HG02759 (cell line): ENCODE measurements around the gene ZNF205.
"Not testable (repeated sequence)": the region's sequence is repeated elsewhere in the genome, so short reads cannot be mapped to it uniquely, and the experiment has no call there.

Experiments
- ATAC-seq: cut with Tn5 transposase; IDR thresholded peaks from one replicate; pipeline ENCODE4 v1.9.1; 2021; ENCODE audit warnings: mild to moderate bottlenecking, moderate library complexity; ENCODE audit not compliant: unreplicated experiment

Gene ZNF205

DNA sequence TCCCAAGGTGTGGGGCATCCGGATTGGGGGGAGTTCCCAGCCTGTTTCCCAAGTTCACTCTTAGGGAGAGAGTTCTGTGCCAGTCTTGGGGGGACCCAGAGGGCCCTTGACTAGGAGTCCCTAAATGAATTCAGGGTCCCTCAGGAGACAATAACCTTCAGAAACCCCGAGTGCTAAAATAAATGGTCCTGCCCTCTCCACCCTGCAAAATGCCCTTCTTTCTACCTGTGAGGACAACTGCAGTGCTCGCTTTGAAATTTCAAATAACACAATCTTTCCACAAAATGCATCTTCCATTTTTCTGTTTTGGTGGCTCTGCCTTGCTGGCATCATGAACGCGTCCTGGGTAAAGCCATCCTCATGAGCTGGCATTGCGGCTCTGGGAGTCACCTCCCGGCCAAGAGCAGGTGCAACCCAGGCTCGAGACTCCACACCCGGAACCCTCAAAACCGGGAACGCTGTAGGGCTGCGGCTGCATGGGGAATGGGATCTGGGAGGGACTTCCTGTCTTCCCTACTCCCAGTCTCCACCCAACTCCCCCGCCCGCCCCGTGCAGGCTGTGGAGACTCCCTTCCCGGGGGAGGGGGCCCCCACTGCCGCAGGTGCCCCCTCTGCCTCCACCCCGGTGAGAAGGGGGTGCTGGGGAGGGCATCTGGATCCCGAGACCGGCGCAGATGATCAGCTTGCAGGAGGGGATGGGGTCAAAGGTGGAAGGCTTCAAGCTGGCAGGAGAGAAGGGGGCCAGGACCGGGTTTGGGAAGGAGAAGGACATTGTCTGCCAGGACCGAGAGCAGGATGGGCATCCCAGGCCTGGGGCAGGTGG, at the start of gene ZNF205:
Gene ZNF205 (plus strand): TSS at position 529 of the 823 bp plus-strand sequence. CDS start 845 bp downstream, outside the sequence.
- no peak for ATAC-seq

DNA sequence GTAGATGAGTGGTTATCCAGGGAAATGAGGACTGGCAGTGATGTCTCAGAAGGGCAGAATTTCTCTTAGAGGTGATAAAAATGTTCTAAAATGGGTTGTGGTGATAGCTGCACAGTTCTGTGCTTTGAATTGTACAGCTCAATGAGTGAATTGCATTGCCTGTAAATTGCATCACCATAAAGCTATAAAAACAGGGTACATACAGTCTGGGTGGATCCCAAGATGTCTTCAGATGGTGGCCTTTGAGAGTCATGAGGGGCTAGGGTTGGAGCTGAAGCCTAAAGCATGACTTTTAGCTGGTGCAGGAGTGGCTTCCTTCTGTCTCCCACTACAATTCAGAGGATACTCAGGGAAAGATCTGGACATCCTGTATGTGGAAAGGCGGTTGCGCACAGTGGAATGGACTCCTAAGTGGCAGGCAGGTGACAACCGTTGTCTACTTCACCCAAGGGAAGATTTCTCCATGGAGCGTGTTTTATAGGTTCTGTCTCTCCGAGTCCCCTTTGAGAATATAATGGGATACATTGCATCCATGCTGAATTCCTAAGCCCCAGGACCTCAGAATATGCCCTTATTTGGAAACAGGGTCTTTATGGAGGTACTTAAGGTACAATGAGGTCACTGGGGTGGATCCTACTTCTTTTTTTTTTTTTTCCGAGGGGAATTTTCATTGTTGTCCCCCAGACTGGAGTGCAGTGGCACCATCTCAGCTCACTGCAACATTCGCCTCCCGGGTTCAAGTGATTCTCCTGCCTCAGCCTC, 48.6 kb upstream of the ZNF205 start:
- ATAC-seq = no peak

DNA sequence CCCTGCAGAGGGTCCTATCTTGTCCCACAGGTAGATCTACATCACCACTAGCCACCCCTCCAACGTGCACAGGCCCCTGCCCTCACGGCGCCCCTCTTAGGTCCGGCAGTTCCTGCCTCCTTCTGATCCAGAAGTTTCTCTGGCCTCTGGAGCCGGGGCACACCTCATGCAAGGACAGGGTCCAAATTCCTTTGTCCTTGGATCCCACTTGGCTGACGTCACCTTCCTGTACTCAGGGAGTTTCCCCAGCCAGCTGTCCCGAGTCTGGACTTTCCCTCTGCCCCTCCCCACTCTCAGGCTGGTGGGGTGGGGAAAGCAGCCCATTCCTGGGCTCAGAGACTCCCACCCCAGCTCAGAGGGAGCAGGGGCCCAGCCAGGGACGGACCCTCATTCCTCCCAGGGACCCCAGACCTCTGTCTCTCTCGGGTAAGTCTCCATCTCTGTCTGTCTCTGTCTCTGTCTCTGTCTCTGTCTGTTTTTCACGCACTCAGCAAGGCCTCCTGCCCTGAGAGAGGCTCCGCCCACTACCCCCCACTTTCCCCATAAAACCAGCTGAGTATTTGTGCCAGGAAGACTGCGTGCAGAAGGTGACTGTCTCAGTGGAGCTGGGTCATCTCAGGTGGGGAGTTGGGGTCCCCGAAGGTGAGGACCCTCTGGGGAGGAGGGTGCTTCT, 47.2 kb upstream of the ZNF205 start, which contains the start of gene IL32:
Gene IL32 (plus strand): TSS at position 572 of the 673 bp plus-strand sequence. CDS start 172 bp downstream, outside the sequence.
- no peak for ATAC-seq

DNA sequence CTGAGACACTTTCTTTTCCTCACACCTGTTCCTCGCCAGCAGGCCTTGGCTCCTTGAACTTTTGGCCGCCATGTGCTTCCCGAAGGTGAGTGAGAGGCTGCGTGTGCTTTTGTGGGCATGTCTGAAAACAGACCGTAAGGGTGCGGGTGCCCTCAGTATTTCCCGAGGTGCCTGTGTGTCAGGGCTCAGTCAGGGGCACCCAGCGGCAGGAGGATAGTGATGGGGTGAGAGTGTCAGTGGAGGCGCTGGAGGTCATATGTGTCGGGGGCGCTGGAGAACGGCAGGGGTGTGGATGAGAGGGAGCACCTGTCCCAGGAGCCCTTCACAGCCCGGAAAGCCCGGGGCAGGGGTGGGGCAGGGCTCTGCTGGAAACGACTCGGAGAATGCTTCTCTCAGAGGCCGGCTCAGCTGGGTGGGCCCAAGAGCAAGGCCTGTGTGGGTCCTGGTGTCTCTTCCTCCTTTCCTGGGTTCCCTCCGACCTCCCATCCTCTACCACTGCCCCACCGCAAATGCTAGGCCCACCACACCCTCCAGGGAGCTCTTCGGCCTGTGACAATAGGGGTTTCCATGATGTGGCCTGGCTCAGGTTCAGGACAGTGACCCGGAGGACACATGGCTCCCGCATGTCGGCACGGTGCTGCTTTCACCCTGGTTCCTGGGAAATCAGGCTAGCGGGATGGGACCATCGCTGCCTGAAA, 46.5 kb upstream of the ZNF205 start:
- no peak for ATAC-seq

DNA sequence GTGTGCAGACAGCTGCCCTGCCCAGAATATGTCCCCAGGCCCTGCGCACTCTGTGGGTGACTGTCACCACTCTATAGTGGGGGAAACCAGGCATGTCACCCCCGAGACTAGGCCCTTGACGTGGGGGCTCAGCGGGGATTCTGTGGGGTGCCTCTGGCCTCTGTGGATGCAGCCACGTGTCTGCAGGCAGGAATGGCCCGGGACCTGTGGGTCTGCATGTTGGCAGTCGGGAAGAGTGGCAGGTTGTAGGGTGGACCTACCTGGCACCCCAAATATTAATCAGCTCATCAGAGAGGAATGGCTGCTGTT, 46.0 kb upstream of the ZNF205 start:
- ATAC-seq = no peak

DNA sequence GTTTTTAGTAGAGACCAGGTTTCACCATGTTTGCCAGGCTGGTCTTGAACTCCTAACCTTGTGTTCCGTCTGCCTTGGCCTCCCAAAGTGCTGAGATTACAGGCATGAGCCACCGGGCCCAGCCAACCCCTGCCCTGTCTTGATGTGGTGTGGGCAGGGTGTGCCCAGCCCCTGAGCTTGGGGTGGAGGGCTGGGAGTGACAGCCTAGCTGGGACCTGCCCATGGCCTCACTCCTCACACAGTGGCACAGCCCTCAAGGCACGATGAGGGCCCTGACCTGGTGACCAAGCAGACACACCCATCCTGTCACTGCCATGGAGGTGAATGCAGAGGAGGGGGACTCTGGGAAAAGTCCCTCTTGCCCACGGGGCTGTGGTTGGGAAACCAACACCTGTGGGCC, 43.9 kb upstream of the ZNF205 start:
- no peak for ATAC-seq

DNA sequence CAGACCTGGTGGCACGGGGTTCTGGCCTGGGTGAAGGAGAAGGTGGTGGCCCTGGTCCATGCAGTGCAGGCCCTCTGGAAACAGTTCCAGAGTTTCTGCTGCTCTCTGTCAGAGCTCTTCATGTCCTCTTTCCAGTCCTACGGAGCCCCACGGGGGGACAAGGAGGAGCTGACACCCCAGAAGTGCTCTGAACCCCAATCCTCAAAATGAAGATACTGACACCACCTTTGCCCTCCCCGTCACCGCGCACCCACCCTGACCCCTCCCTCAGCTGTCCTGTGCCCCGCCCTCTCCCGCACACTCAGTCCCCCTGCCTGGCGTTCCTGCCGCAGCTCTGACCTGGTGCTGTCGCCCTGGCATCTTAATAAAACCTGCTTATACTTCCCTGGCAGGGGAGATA, 43.2 kb upstream of the ZNF205 start:
- ATAC-seq = not testable (repeated sequence)

DNA sequence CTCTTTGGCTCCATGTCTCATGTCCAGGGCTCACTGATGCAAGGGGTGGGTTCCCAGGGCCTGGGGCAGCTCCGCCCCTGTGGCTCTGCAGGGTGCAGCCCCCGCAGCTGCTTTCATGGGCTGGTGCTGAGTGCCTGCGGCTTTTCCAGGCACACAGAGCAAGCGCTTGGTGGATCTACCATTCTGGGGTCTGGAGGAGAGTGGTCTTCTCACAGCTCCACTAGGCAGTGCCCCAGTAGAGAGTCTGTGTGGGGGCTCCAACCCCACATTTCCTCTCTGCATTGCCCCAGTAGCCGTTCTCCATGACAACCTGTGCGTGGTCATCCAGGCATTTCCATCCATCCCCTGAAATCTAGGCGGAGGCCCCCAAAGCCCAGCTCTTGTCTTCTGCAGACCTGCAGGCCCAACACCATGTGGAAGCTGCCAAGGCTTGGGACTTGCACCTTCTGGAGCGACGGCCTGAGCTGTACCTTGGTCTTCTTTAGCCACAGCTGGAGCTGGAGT, 41.7 kb upstream of the ZNF205 start:
- no peak for ATAC-seq

DNA sequence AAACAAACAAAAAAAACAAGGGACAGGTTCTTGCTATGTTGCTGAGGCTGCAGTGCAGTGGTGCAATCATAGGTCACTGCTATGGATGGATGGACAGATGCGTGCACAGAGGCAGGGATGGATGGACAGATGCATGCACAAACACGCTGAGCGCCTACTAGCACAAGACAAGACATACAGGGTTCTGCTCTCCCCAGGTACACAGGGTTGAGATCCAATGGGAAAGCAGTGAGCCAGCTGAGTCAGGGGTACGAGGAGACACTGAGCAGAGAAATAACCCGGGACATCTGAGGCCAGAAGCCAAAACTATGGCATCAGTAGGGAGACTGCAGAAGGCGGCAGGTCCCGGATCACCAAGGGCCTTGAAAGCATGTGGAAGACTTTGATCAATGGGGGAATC, 40.7 kb upstream of the ZNF205 start:
- no peak for ATAC-seq

DNA sequence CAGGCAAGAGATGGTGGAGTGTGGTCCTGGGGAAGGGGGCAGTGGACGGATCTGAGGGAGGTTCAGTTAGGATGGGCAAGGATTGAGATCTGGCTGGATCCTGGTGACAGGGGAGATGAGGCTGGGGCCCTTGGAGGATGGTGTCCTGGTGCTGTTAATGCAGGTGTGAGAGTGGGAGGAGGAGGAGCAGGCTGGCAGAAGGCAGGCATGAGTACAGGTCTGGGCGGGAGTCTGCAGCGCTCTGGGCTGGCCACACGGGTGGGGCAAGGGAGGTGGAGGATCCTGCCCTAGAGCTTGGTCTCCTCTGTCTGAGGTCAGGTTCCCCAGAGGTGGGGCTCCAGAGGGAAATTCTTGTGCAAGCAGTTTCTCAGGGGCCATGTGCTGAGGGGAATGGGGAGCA, 40.2 kb upstream of the ZNF205 start:
- not testable (repeated sequence) for ATAC-seq

DNA sequence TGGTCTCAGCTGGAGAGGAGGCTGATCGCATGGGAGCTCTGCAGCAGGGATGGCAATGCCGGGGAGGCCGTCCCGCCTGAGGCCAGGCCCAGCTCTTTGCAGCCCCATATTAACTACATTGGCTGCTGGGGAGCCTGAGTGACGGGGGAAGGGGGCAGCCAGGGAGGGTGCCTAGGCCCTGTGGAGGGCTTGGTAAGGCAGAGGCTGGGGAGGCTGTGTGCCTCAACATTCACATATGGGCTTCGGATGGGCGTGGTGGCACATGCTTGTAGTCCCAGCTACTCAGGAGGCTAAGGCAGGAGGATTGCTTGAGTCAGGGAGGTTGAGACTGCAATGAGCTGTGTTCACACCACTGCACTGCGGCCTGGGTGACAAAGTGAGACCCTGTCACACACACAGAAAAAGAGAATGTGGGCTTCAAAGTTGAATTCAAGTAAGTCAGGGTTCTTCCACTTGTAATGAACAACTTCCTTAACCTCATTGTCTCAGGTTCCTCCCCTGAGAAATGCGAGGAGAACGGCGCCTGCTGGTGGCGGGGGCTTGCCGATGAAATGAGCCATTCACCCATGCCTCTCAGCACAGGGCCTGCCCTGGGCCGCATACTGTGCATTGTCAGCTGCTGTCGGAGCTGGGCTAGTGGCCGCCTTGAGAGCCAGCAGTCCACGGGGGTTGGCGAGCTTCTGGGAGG, 39.7 kb upstream of the ZNF205 start:
- not testable (repeated sequence) for ATAC-seq

DNA sequence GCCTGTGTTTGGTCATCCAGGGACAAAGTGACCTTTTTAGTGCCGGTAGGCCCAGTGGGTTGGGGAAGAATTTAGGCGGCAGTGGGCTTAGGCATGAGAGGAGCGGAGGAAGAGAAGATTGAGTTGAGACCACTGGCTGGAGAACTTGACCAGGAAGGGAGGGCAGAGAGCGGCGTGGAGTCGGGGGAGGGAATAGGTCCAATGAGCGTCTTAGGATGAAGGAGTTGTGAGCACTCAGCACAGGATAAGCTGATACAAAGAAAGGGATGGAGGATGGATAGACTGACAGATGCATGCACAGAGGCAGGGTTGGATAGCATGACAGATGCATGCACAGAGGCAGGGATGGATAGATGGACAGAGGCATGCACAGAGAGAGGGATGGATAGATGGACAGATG, 38.9 kb upstream of the ZNF205 start:
- ATAC-seq = no peak

DNA sequence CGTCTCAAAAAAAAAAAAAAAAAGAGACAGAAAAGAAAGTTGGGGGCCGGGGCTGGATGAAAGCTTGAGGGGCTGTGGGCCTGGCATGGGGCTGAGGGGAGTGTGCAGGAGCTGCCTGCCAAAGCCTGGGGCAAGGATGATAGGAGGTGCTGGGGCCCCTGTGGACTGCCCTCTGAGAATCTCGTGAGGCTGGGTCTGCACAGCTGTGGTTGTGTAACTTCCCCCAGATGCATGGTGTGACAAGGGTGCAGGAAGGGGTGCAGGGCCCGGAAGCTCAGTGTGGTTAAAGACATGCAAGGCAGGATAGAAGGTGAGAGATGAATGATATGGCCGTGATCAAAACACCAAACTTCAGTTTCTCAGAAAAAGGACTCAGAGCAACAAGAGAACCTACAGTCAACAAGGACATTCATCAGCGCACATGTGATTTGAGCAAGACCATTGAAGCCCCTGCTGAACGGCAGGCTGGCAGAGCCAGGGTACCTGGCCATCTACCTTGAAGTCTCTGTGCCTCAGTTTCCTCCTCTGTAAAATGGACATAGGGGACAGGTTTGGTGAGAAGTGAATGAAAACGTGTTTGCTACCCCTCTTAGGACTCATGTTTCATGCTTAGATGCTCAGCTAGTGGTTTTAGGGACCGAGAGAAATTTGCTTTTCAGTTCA, 37.4 kb upstream of the ZNF205 start:
- peak; percentile 75 for ATAC-seq

DNA sequence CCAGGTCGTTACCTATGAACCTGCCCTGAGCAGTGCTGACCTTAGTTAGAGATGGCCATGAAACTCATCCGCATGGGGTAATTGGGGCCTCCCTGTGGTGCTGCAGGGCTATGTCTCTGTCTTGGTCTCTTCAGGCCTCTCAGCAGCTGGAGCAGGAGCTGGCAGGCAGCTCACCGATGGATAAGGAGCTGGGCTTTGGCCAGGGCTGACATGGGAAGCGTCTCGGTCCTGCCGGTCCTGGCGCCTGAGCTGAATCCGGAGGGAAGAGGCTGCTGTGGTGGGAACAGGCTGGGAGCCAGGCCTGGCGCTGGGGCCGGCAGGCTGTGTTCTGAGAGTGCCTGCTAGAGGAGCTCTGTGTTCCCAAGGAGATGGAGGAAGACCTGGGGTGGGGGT, 36.9 kb upstream of the ZNF205 start:
- ATAC-seq = no peak

DNA sequence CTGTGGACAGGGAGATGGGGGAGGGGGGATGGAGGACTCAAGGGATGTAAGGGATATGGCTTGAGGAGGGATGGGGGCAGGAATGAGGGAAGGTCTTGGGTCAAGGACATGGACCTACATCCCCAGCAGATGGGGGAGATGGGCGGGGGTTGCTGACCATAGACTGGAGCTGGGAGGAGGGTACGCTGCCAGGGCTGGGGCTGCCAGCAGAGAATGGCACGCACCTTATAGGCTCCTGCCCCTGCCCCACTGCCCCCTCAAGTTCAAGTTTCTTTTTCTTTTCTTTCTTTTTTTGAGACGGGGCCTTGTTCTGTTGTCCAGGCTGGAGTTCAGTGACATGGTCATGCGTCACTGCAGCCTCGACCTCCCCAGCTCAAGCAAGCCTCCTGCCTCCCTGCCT, 36.4 kb upstream of the ZNF205 start:
- not testable (repeated sequence) for ATAC-seq

DNA sequence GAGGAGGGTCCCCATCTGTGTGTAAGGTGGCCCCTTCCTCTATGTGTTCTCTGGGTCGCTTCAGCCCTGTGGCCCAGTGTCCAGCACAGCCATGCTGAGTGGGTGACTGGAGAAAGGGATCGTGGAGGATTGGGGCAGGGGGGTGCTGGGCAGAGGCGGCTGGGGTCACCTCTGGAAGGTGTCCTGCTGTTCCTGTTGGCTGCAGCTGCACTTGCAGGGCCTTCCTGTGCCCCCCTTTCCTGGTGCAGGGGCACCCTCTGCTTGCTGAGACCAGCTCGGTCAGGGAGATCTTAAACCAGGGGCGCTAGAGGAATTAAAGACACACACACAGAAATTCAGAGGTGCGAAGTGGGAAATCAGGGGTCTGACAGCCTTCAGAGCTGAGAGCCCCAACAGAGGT, 35.8 kb upstream of the ZNF205 start:
- no peak for ATAC-seq

DNA sequence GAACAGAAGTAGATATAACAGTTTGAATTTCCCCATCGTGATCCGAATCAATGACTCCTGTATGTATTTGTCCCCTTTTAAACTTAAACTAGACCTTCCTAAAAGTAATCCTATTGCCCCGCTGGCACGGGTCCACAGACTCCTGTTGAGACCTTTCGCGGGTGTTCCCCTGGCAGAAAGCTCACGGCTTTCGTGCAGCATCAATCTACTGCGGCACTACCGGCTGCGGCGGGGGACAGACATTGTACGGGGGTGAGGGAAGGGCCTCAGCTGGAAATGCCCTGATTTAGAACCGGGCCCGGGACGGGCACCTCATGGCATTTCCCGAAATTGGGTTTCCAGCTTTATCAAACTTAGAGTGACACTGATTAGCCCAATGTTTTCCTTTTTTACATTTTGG, 32.4 kb upstream of the ZNF205 start:
- ATAC-seq = no peak

DNA sequence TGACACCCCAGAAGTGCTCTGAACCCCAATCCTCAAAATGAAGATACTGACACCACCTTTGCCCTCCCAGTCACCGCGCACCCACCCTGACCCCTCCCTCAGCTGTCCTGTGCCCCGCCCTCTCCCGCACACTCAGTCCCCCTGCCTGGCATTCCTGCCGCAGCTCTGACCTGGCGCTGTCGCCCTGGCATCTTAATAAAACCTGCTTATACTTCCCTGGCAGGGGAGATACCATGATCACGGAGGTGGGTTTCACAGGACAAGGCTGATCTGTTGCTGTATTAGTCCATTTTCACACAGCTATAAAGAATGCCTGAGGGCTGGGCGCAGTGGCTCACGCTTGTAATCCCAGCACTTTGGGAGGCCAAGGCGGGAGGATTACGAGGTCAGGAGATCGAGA, 30.4 kb upstream of the ZNF205 start:
- ATAC-seq = not testable (repeated sequence)

DNA sequence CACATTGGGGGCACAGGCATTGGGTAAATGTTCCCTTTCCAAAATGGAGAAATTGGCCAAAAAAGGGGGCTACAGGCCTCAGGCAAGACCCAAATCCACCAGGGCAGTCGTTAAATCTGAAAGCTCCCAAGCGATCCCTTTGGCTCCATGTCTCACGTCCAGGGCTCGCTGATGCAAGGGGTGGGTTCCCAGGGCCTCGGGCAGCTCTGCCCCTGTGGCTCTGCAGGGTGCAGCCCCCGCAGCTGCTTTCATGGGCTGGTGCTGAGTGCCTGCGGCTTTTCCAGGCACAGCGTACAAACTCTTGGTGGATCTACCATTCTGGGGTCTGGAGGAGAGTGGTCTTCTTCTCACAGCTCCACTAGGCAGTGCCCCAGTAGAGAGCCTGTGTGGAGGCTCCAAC, 29.0 kb upstream of the ZNF205 start:
- ATAC-seq = not testable (repeated sequence)

DNA sequence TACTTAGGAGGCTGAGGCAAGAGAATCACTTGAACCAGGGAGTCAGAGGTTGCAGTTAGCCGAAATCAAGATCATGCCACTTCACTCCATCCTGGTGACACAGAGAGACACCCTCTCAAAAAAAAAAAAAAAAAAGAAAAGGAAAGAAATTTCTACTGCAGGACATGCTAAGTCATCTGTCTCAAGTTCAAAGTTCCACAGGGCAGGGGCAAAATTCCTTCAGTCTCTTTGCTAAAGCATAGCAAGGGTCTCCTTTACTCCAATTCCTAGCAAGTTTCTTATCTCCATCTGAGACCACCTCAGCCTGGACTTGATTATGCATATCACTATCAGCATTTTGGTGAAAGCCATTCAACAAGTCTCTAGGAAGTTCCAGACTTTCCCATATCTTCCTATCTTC, 27.9 kb upstream of the ZNF205 start:
- ATAC-seq = no peak
